H1 (cell line): Measurements from ENCODE around the gene DUSP7. TPM values are rescaled to one million over a fixed set of nuclear protein-coding genes. Genes with fewer than 3 reads are reported as not detected.

Source experiments
- polyA plus RNA-seq, 7 experiments: library from polyadenylated mRNA; depleted of rRNA in 3 of 7; stranded (reverse) in 5 of 7; unstranded in 2 of 7; fragments of >200 nt in 5 of 7; fragments of 200-250 nt in 2 of 7; gene quantifications; 1 replicate in 5 of 7; 2 replicates in 1 of 7; 4 replicates in 1 of 7; pipeline versions ENCODE4 v1.2.1 to v1.2.3, GENCODE V29; 2011 to 2013; ENCODE audit warnings: missing spikeins in 2 of 7, mixed read lengths in 2 of 7
- total RNA-seq: library from RNA; stranded (reverse); fragmentation: NEBNext Ultra II Directional; extraction: Animal tissue kit (Norgen Biotek cat#: 25700); gene quantifications from 2 replicates; pipeline ENCODE4 v1.2.1, GENCODE V29; 2021
- TF ChIP-seq, protein P1 (sequence below): IDR thresholded peaks from 2 replicates; pipeline ENCODE4 v1.6.1; 2011; ENCODE audit warnings: low read depth, mild to moderate bottlenecking, low read length; ENCODE audit not compliant: insufficient read depth
- TF ChIP-seq, protein P2 (sequence below): IDR thresholded peaks from 2 replicates; pipeline ENCODE4 v1.6.1; 2012; ENCODE audit warnings: inconsistent platforms

DUSP7 gene
- total and polyA plus RNA-seq, 2 of the 8 experiments (the other 6 are each of a cell fraction or from before 2014, with no cell fraction given) = 19.4 to 24.9 TPM

DNA sequence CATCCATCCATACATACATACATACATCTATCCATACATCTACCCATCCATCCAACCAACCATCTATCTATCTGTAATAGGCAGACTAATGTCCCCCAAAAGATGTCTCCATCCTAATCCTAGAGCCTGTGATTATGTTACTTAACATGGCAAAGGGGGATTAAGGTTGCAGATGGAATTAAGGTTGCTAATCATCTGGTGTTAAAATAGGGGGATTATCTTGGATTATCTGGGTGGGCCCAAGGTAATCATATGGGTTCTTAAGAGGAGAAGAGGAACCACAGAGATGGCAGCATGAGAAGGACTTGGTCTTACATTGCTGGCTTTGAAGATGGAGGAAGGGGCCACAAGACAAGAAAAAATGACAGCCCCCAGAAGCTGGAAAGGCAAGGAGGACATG, 45.9 kb downstream of the DUSP7 start (continued):
- TF ChIP-seq, protein P1, sequence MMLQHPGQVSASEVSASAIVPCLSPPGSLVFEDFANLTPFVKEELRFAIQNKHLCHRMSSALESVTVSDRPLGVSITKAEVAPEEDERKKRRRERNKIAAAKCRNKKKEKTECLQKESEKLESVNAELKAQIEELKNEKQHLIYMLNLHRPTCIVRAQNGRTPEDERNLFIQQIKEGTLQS = no peak
- TF ChIP-seq, protein P2, sequence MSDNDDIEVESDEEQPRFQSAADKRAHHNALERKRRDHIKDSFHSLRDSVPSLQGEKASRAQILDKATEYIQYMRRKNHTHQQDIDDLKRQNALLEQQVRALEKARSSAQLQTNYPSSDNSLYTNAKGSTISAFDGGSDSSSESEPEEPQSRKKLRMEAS = no peak
